Inflammatory macrophage treated with lipopolysaccharide for 4 hours (primary cell): ENCODE results near the gene TMEM161B.
A peak's percentile ranks its signal among the peaks of the same experiment; 100 is the strongest.
"Not testable (repeated sequence)": the region's sequence is repeated elsewhere in the genome, so short reads cannot be mapped to it uniquely, and the experiment has no call there.

ENCODE experiments used
- DNase-seq: peaks from one replicate; pipeline ENCODE4 v3.0.0-alpha.2; 2020

Gene TMEM161B

GRCh38 chr5:88268385-88269184, at the start of gene TMEM161B:
Gene TMEM161B, minus strand, starts transcription at chr5:88268845. Its CDS starts 122 bp downstream, at chr5:88268723.
- DNase-seq = peak; percentile 84

- DNase-seq = no peak
Observed at GRCh38 chr5:88304356-88304755, 35.7 kb upstream of the TMEM161B start.

GRCh38 chr5:88298425-88298824, 29.8 kb upstream of the TMEM161B start:
- no peak for DNase-seq

GRCh38 chr5:88290801-88291200, 22.2 kb upstream of the TMEM161B start:
- DNase-seq = no peak

GRCh38 chr5:88288528-88289197, 20.0 kb upstream of the TMEM161B start:
- no peak for DNase-seq

GRCh38 chr5:88287846-88288527, 19.3 kb upstream of the TMEM161B start:
- no peak for DNase-seq

- no peak for DNase-seq
Observed at GRCh38 chr5:88287302-88287701, 18.7 kb upstream of the TMEM161B start.

- DNase-seq = no peak
Observed at GRCh38 chr5:88283690-88284089, 15.0 kb upstream of the TMEM161B start.

- DNase-seq = no peak
Observed at GRCh38 chr5:88281322-88281721, 12.7 kb upstream of the TMEM161B start.

GRCh38 chr5:88279584-88279983, 10.9 kb upstream of the TMEM161B start:
- peak; percentile 69 for DNase-seq

GRCh38 chr5:88276378-88276777, 7.7 kb upstream of the TMEM161B start:
- DNase-seq = no peak

- no peak for DNase-seq
Observed at GRCh38 chr5:88275581-88275980, 6.9 kb upstream of the TMEM161B start.

- DNase-seq = peak; percentile 33
Observed at GRCh38 chr5:88269222-88269771, 652 bp upstream of the TMEM161B start.

GRCh38 chr5:88264565-88264964, 4.1 kb downstream of the TMEM161B start:
- DNase-seq = not testable (repeated sequence)

GRCh38 chr5:88263349-88263748, 5.3 kb downstream of the TMEM161B start:
- no peak for DNase-seq

- no peak for DNase-seq
Observed at GRCh38 chr5:88262116-88262515, 6.5 kb downstream of the TMEM161B start.

GRCh38 chr5:88258636-88259035, 10.0 kb downstream of the TMEM161B start:
- DNase-seq = no peak

- DNase-seq = no peak
Observed at GRCh38 chr5:88256872-88257271, 11.8 kb downstream of the TMEM161B start.

- DNase-seq = no peak
Observed at GRCh38 chr5:88256037-88256436, 12.6 kb downstream of the TMEM161B start.

- DNase-seq = no peak
Observed at GRCh38 chr5:88254320-88254719, 14.3 kb downstream of the TMEM161B start.

GRCh38 chr5:88251048-88251711, 17.5 kb downstream of the TMEM161B start:
- DNase-seq = peak; percentile 56

- DNase-seq = no peak
Observed at GRCh38 chr5:88250010-88250409, 18.6 kb downstream of the TMEM161B start.
